ENCODE data around the gene OR2AT4. TPM values are rescaled to one million over a fixed set of nuclear protein-coding genes. Genes with fewer than 3 reads are reported as not detected.

Gene OR2AT4
- total and polyA plus RNA-seq, 2 of the 8 experiments (the other 6 are each of a cell fraction or from before 2014, with no cell fraction given), result not detected

DNA sequence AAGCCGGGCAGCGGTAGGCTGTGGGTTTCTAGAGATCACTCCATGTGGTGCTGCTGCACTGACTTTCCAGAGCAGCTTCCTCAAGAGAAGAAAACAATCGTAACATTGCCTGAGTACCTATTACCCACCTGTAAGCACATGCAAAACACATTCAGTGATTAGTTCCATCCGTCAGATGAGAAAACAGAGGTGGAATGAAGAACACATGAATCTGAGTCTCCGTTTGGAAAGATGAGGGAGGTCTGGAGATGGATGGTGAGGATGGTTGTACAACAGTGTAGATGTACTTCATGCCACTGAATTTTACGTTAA lies 46.7 kb upstream of the OR2AT4 start:
- no peaks in the 10 kb centered on the region for H3K23me2 ChIP-seq (ENCODE audit: low read depth, low read length)
- H3K23ac ChIP-seq (ENCODE audit: insufficient read length), result no peak overlapping the region
- no peak for DNase-seq (ENCODE audit: low read depth in 1 of 2, low spot score in 2 of 2)
- H3K18ac ChIP-seq (ENCODE audit: extremely low read depth, low read length), result no peak overlapping the region
- H3K4me1 ChIP-seq (replicated peaks in 1 of 4; ENCODE audit: control insufficient read depth in 3 of 4, insufficient read depth in 4 of 4, low read length in 3 of 4), result no peaks in the 10 kb centered on the region
- no peaks in the 10 kb centered on the region for H3K36me3 ChIP-seq (ENCODE audit: control insufficient read depth in 2 of 4, insufficient read depth in 4 of 4, low read length in 3 of 4)
- FAIRE-seq, result no peak
- H2BK15ac ChIP-seq (ENCODE audit: low read length), result no peak overlapping the region
- no peaks in the 10 kb centered on the region for H3K27me3 ChIP-seq (replicated peaks in 1 of 4; ENCODE audit: control insufficient read depth in 3 of 4, extremely low read depth in 1 of 4, insufficient read depth in 3 of 4, low read length in 3 of 4)
- H4K20me1 ChIP-seq (replicated peaks in 1 of 2; ENCODE audit: control insufficient read depth in 1 of 2, insufficient read depth in 2 of 2, low read length in 2 of 2), result peaks cover 0 to 2% of the 10 kb centered on the region in 2 experiments
- H3K4me3 ChIP-seq (ENCODE audit: extremely low read depth in 1 of 4, insufficient read depth in 2 of 4, low read depth in 3 of 4, low read length in 4 of 4), result no peak overlapping the region
- WGBS, 2 experiments (ENCODE audit: extremely low coverage in 1 of 2, insufficient coverage in 1 of 2, insufficient read length in 1 of 2, insufficient replicate concordance in 2 of 2, low coverage in 1 of 2, low lambda C conversion rate in 2 of 2, missing lambda C conversion rate in 1 of 2), result 80% methylated on average over 6 of the region's 6 CpGs; no CpG with 5 or more reads in 1 of the 2 experiments
- no peak overlapping the region for H4K91ac ChIP-seq (replicated peaks; ENCODE audit: insufficient read length, low read length)
- no peak overlapping the region for H4K5ac ChIP-seq (ENCODE audit: insufficient read length, low read depth, low read length)
- H2BK120ac ChIP-seq (replicated peaks; ENCODE audit: low read depth, low read length), result no peak overlapping the region
- no peak overlapping the region for H2AK5ac ChIP-seq (ENCODE audit: low read depth, low read length)
- H3K14ac ChIP-seq (ENCODE audit: insufficient read length), result no peak overlapping the region
- no peak overlapping the region for H3K56ac ChIP-seq (replicated peaks; ENCODE audit: insufficient read length, low read depth, low read length)
- H3K79me2 ChIP-seq (ENCODE audit: control insufficient read depth in 1 of 2, insufficient read depth in 2 of 2, low read length in 2 of 2), result no peaks in the 10 kb centered on the region
- H4K8ac ChIP-seq (ENCODE audit: extremely low read depth, insufficient read depth, low read length), result no peak overlapping the region
- ChIA-PET CTCF (ENCODE audit: partially characterized antibody) (interaction anchor here (0.9 to 29.8 kb wide), 16 partner anchors 11 to 214 kb away, joined by 3 to 952 read pairs (median 22); partner anchors contain the start of genes SLCO2B1 and TPBGL), POLR2A (ENCODE audit: partially characterized antibody) (no interaction called here)
- H3K9ac ChIP-seq (replicated peaks in 1 of 4; ENCODE audit: extremely low read depth in 1 of 4, low read depth in 3 of 4, low read length in 3 of 4), result no peak overlapping the region
- 0 out of 2 replicates have a peak overlapping the region, but pooled peaks have one; percentile 75 for H2BK12ac ChIP-seq (ENCODE audit: low read depth, low read length)
- no peak overlapping the region for H3K27ac ChIP-seq (ENCODE audit: low read depth, low read length)
- H3K9me3 ChIP-seq (ENCODE audit: insufficient read depth in 2 of 2, low read depth in 1 of 2, low read length in 1 of 2), result peaks cover 0 to 2% of the 10 kb centered on the region in 2 experiments; a peak in 1 of 4 replicates
- no peak overlapping the region for H2BK5ac ChIP-seq (ENCODE audit: low read depth, low read length)
- H3K79me1 ChIP-seq (ENCODE audit: low read depth, low read length), result no peaks in the 10 kb centered on the region
- no peak overlapping the region; the same call in 1 of the 2 replicates for H2AFZ ChIP-seq (ENCODE audit: low read length)
- H2BK20ac ChIP-seq (ENCODE audit: low read length), result no peak overlapping the region
- H3K4ac ChIP-seq (replicated peaks; ENCODE audit: insufficient read length, low read depth, low read length), result no peak overlapping the region
- H3K4me2 ChIP-seq (ENCODE audit: insufficient read depth in 1 of 2, low read depth in 2 of 2, low read length in 2 of 2), result no peak overlapping the region
- TF ChIP-seq POLR2AphosphoS5 (IDR thresholded peaks at IDR 0.05; ENCODE audit: low read depth, low read length) (no peak), RNF2 (IDR thresholded peaks at IDR 0.05; ENCODE audit: borderline replicate concordance, low read depth, low read length, missing control alignments, poor library complexity, severe bottlenecking) (no peak), PHF8 (conservative IDR thresholded peaks at IDR 0.05; ENCODE audit: low read depth, low read length) (no peak), FOSL1 (IDR thresholded peaks at IDR 0.05; ENCODE audit: insufficient read depth, low read depth, low read length) (no peak), TBP (IDR thresholded peaks at IDR 0.05; ENCODE audit: low read depth, low read length) (no peak), BACH1 (IDR thresholded peaks at IDR 0.05; ENCODE audit: low read length) (no peak)
- TF ChIP-seq, protein P1, sequence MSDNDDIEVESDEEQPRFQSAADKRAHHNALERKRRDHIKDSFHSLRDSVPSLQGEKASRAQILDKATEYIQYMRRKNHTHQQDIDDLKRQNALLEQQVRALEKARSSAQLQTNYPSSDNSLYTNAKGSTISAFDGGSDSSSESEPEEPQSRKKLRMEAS (IDR thresholded peaks at IDR 0.05), result no peak
- TF ChIP-seq, protein P2, sequence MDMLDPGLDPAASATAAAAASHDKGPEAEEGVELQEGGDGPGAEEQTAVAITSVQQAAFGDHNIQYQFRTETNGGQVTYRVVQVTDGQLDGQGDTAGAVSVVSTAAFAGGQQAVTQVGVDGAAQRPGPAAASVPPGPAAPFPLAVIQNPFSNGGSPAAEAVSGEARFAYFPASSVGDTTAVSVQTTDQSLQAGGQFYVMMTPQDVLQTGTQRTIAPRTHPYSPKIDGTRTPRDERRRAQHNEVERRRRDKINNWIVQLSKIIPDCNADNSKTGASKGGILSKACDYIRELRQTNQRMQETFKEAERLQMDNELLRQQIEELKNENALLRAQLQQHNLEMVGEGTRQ (IDR thresholded peaks at IDR 0.05; ENCODE audit: low read length), result no peak
